OCI-LY7 (cell line): ENCODE results near the gene ZNF771. TPM values are rescaled to one million over a fixed set of nuclear protein-coding genes. Genes with fewer than 3 reads are reported as not detected.
A peak's percentile ranks its signal among the peaks of the same experiment; 100 is the strongest.

ENCODE experiments used
- BruUV-seq: library from RNA; stranded (reverse); fragments of 400-500 nt; replicated peaks from 2 replicates; lab custom pipeline; 2021; lab: Mats Ljungman, UMichigan
- CTCF ChIA-PET: fragments of 300-600 bp; sonication (Branson Sonifier 250); formaldehyde crosslinking; loops from one replicate; lab custom pipeline; 2022; ENCODE audit warnings: antibody characterized with exemption; ENCODE audit not compliant: unreplicated experiment; lab: Charles Lee
- POLR2A ChIA-PET: fragments of 300-600 bp; sonication (Branson Sonifier 250); formaldehyde crosslinking; loops from one replicate; lab custom pipeline; 2022; ENCODE audit warnings: antibody characterized with exemption; lab: Charles Lee
- DNase-seq: peaks from one replicate; pipeline ENCODE4 v3.0.0-alpha.2; 2015; ENCODE audit warnings: low spot score
- H2AFZ ChIP-seq: fragments of 200-600 bp; sonication (generic), shearing (Covaris generic); 2 replicates; pipeline ENCODE4 v1.6.1; 2014; ENCODE audit warnings: mild to moderate bottlenecking, antibody characterized with exemption, low read length, moderate library complexity
- H3K27ac ChIP-seq: fragments of 200-600 bp; sonication (generic); 2 replicates; pipeline ENCODE4 v1.5.1; 2014; ENCODE audit warnings: mixed run types, low read depth, mild to moderate bottlenecking, moderate library complexity, low read length, inconsistent platforms; ENCODE audit not compliant: poor library complexity, severe bottlenecking
- H3K36me3 ChIP-seq: fragments of 200-600 bp; sonication (generic); 2 replicates; pipeline ENCODE4 v1.6.1; 2014; ENCODE audit warnings: mild to moderate bottlenecking, antibody characterized with exemption, low read length, moderate library complexity, mixed read lengths; ENCODE audit not compliant: insufficient read depth
- H3K4me1 ChIP-seq: fragments of 200-600 bp; sonication (generic); 2 replicates; pipeline ENCODE4 v1.5.1; 2014; ENCODE audit warnings: mild to moderate bottlenecking, low read length; ENCODE audit not compliant: insufficient read depth, poor library complexity, severe bottlenecking
- H3K4me2 ChIP-seq: fragments of 200-600 bp; sonication (generic); 2 replicates; pipeline ENCODE4 v1.6.1; 2014; ENCODE audit warnings: mild to moderate bottlenecking, low read length
- H3K4me3 ChIP-seq: fragments of 200-600 bp; sonication (generic); 2 replicates; pipeline ENCODE4 v1.5.1; 2014; ENCODE audit warnings: mild to moderate bottlenecking, low read depth, low read length; ENCODE audit not compliant: poor library complexity, severe bottlenecking
- H3K79me2 ChIP-seq: fragments of 200-600 bp; sonication (generic); 2 replicates; pipeline ENCODE4 v1.6.1; 2016; ENCODE audit warnings: low read depth, mild to moderate bottlenecking, low read length, moderate library complexity, mixed read lengths; ENCODE audit not compliant: insufficient read depth
- H3K9me2 ChIP-seq: fragments of 200-600 bp; sonication (generic); 2 replicates; pipeline ENCODE4 v1.6.1; 2016; ENCODE audit warnings: mild to moderate bottlenecking, low read length, mixed read lengths; ENCODE audit not compliant: insufficient read depth
- H3K9me3 ChIP-seq: fragments of 200-600 bp; sonication (generic); 2 replicates; pipeline ENCODE4 v1.6.1; 2014; ENCODE audit warnings: mild to moderate bottlenecking, mixed run types, low read length, mixed read lengths
- H4K20me1 ChIP-seq: fragments of 200-600 bp; sonication (generic); 2 replicates; pipeline ENCODE4 v1.6.1; 2014; ENCODE audit warnings: mild to moderate bottlenecking, antibody characterized with exemption, low read length, moderate library complexity, mixed read lengths; ENCODE audit not compliant: insufficient read depth
- CTCF ChIP-seq: fragments of 200-600 bp; sonication (generic); conservative IDR thresholded peaks from 2 replicates; pipeline ENCODE4 v1.5.1; 2014; ENCODE audit warnings: mild to moderate bottlenecking, antibody characterized with exemption, low read length, moderate library complexity, mixed read lengths
- EZH2phosphoT487 ChIP-seq: fragments of 200-600 bp; sonication (generic); IDR thresholded peaks from 2 replicates; pipeline ENCODE4 v1.6.1; 2018; ENCODE audit warnings: low read depth, borderline replicate concordance, mild to moderate bottlenecking, mixed run types, antibody characterized with exemption, low read length, moderate library complexity, mixed read lengths
- intact Hi-C: fragments of 100-400 bp; cut with micrococcal nuclease; formaldehyde crosslinking; loops from one replicate; pipeline ENCODE4 v1.10.0; 2022; ENCODE audit not compliant: unreplicated experiment
- total RNA-seq, 2 experiments: library from RNA; depleted of rRNA in 1 of 2; stranded (reverse); fragments of >200 nt in 1 of 2; shearing (Covaris generic) in 1 of 2; gene quantifications; 2 replicates each; pipeline ENCODE4 v1.2.3, GENCODE V29; 2014 to 2022

Gene ZNF771
- total RNA-seq, 2 experiments from 2014 or later: 6.4 to 10.8 TPM

- peak overlapping the region; percentile 100 for H3K4me2 ChIP-seq
- H3K27ac ChIP-seq: peak overlapping the region; percentile 97
- BruUV-seq: no TSS peak
- H3K79me2 ChIP-seq: peaks cover 31% of the 10 kb centered on the region; the same call in 1 of the 2 replicates
- no peaks in the 10 kb centered on the region for H3K9me2 ChIP-seq
- no peaks in the 10 kb centered on the region for H3K9me3 ChIP-seq
- ChIA-PET CTCF (interaction anchor here (0.6 kb wide), 1 partner anchor 248 kb away, joined by 5 read pairs; no protein-coding TSS in a partner anchor), POLR2A (interaction anchor here (0.7 to 1.1 kb wide), 2 partner anchors 20 to 35 kb away, joined by 3 to 5 read pairs; no protein-coding TSS in a partner anchor)
- peaks cover 52% of the 10 kb centered on the region for H3K4me1 ChIP-seq
- intact Hi-C loops: loop anchor here (10.0 kb wide), 1 partner anchor 382 kb away; the partner anchor contains the start of genes HIRIP3 and INO80E
- H3K4me3 ChIP-seq: peak overlapping the region; percentile 74
- DNase-seq: no peak
- H3K36me3 ChIP-seq: peaks cover 21% of the 10 kb centered on the region
- no peaks in the 10 kb centered on the region for H4K20me1 ChIP-seq
- no peak overlapping the region; the same call in 1 of the 2 replicates for H2AFZ ChIP-seq
- no peak for TF ChIP-seq CTCF
- TF ChIP-seq EZH2phosphoT487: no peak
Measured at GRCh38 chr16:30377050-30377811, 30.2 kb upstream of the ZNF771 start.

DNA sequence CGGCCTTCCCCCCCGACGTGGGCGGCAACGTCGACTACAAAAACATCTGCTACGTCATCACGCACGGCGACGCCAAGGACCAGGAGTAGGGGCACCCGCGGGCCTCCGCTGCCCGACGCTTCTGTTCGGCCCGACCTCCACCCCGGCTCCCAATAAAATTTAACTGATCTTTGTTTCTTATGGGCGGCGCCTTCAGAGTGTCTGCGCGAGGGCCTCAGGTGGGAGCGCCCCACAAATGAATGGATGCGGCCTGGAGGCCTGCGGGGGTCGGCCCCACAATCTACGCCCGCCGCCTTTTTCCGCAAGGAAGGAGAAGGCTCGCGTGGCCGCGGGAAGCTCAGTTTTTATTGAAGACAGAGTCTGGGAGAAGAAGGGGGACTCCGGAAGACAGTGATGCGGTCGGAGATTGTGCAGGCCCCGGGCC lies 29.6 kb upstream of the ZNF771 start:
- Histone ChIP-seq H3K4me1 (peaks cover 50% of the 10 kb centered on the region), H3K4me3 (peak overlapping the region; percentile 74), H3K27ac (peak overlapping the region; percentile 97), H3K9me2 (no peaks in the 10 kb centered on the region), H3K79me2 (peaks cover 31% of the 10 kb centered on the region; the same call in 1 of the 2 replicates), H3K4me2 (peak overlapping the region; percentile 100), H4K20me1 (no peaks in the 10 kb centered on the region), H2AFZ (peak overlapping the region; percentile 47; the same call in 1 of the 2 replicates), H3K9me3 (no peaks in the 10 kb centered on the region), H3K36me3 (peaks cover 21% of the 10 kb centered on the region)
- ChIA-PET POLR2A (interaction anchor here (0.7 kb wide), 1 partner anchor 20 kb away, joined by 5 read pairs; no protein-coding TSS in a partner anchor), CTCF (interaction anchor here (0.6 kb wide), 1 partner anchor 247 kb away, joined by 5 read pairs; no protein-coding TSS in a partner anchor)
- DNase-seq: peak; percentile 86
- no peak for TF ChIP-seq EZH2phosphoT487
- intact Hi-C loops: loop anchor here (1.0 to 10.0 kb wide), 3 partner anchors 17 to 383 kb away; partner anchors contain the start of genes HIRIP3, INO80E and ZNF48
- BruUV-seq: no TSS peak
